NCI-H446 treated with DMSO at 0.1 percent for 48 hours (cell line): ENCODE data around the gene RNF34.
"Not testable (repeated sequence)": the region's sequence is repeated elsewhere in the genome, so short reads cannot be mapped to it uniquely, and the experiment has no call there.

Source experiments
- DNase-seq: peaks from one replicate; lab custom pipeline; 2025; lab: John Stamatoyannopoulos, UW

RNF34 gene, protein sequence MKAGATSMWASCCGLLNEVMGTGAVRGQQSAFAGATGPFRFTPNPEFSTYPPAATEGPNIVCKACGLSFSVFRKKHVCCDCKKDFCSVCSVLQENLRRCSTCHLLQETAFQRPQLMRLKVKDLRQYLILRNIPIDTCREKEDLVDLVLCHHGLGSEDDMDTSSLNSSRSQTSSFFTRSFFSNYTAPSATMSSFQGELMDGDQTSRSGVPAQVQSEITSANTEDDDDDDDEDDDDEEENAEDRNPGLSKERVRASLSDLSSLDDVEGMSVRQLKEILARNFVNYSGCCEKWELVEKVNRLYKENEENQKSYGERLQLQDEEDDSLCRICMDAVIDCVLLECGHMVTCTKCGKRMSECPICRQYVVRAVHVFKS

GRCh38 chr12:121399391-121400331 lies at the start of gene RNF34:
Gene RNF34 (plus strand): TSS chr12:121400118. CDS start chr12:121400213, 95 bp downstream.
- peak; percentile 94 for DNase-seq

DNA sequence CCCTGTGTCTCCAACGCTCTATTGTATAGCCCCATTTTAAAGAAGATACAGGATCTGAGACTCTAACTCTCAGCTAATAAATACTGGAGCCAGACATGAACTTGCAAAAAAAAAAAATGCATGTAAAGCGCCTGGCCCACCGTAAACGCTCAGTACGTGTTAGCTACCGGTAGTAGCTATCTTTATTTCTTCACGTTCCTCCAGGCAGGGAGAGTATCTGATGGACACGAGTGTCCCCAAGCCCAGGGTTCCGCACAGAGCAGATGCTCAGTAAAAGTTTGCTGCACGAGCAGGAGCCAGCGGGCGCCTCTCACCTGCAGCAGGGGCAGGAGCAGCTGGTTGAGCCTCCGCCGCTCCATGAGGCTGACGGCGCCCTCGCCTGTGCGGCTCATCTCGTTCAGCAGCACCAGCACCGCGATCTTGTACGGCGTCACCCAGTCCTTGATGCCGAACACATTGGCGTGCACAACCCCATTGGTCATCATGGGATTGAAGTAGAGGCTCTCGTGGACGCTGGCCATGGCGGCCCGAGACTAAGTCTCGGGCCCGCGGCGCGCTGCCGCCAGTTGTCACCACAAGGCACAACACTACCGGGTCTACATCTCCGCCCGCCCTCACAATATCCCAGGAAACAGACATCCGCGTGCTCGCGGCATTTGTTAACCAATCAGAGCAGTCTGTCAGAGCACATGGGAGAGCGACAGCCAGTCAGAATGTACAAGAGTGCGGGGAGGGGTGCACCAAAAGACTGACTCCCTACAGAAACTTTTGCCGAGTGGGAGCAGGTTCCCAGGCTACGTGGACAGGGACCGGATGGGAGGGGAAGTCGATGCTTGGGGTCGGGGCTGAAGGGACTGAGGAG lies 47.9 kb upstream of the RNF34 start, which contains the start of gene ANAPC5:
TSS of gene ANAPC5 (minus strand) at position 592 of the 862 bp plus-strand sequence. CDS start at position 521, 71 bp downstream.
- DNase-seq: peak; percentile 97

DNA sequence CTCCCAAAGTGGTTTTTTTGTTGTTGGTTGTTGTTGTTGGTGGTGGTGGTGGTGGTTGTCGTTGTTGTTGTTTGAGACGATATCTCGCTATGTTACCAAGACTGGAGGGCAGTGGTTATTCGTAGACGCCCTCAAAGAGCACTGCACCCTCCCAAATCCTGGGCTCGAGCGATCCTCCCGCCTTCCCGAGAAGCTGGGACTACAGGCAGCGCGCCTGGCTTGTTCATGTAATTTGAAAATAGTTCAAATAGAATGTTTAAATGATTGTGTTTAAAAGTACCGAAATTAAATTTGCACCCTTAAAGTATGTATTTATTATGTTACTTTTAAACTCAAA lies 47.3 kb upstream of the RNF34 start:
- peak; percentile 81 for DNase-seq

DNA sequence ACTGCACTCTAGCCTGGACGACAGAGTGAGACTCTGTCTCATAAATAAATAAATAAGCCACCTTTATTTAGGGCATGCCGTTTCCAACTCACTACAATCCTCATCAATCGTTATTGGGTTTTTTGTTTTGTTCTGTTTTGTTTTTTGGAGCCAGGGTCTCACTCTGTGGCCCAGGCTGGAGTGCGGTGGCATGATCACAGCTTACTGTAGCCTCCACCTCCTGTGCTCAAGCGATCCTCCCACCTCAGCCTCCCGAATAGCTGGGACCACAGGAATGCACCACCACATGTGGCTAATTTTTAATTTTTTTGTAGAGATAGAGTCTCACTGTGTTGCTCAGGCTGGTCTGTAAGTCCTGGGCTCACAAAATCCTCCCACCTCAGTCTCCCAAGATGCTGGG lies 44.1 kb upstream of the RNF34 start:
- DNase-seq: no peak

GRCh38 chr12:121356657-121357056 lies 43.3 kb upstream of the RNF34 start:
- DNase-seq: no peak

DNA sequence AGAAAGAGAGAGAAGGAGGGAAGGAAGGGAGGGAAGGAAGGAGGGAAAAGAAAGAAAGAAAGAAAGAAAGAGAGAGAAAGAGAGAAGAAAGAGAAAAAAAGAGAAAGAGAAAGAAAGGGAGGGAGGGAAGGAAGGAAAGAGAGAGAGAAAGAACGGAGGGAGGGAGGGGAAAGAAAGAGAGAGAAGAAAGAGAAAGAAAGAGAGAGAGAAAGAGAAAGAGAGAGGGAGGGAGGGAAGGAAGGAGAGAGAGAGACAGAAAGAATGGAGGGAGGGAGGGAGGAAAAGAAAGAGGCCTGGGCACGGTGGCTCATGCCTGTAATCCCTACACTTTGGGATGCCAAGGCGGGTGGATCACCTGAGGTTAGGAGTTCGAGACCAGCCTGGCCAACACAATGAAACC lies 42.6 kb upstream of the RNF34 start:
- no peak for DNase-seq

GRCh38 chr12:121358073-121358472 lies 41.8 kb upstream of the RNF34 start:
- DNase-seq: no peak

DNA sequence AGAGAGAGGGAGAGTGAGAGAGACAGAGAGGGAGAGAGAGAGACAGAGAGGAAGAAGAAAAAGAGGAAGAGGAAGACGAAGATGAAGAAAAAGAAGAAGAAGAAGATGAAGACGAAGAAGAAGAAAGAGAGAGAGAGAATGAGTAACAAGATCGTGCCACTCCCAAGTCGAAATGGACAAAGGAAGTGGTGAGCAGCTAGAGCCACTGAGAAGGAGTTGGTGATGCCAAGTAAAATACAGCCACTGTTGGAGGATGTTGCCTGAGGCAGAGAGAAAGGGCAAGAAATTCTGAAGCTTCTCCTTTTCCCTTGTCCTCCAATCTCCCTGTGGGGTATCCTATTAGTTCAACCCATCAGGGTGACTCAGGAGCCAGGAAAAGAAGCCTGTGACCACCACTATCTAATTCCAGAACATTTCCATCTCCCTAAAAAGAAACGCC lies 35.2 kb upstream of the RNF34 start:
- DNase-seq: no peak

DNA sequence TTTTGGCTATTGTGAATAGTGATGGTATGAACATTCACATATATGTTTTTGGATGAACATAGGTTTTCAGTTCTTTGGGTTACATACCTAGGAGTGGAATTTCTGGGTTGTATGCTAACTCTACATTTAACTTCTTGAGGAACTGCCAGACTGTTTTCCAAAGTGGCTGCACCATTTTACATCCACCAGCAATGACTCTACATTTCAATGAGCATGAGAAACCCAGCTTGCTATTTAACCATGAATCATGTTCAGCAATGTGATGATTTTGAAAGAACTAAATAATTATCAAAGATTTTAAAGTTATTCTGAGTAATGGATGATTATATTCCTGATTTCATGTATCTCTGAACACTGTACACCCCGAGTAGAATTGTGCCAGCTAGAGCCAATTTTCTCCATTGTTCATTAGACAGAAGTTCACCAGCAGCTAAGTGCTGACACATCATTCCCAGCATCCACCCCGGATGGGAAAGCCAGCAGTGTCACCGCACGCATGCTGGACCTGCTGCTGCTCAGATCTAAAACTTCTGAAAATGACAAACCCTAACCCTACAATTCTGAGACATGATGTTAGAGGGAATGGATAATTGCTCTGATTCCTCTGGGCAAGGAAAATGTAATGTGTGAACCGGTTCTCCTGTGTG lies 34.4 kb upstream of the RNF34 start:
- no peak for DNase-seq

DNA sequence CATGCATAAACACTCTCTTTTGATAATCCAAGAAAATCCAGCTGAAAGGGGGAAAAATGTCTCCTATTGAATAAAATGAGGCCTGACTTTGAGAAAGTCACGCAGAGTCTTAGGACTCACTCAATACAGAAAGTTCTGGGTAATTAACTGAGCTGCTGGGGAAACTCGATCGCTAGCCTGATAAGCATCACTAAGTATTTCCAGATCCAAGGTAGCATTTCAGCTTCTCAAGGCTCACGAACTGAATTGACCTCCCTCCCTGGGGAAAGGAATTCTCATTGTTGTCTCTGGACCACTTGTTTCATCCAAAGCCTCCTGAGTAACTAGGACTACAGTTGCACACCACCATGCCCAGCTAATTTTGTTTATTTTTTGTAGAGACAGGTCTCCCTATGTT lies 33.9 kb upstream of the RNF34 start:
- DNase-seq: no peak

DNA sequence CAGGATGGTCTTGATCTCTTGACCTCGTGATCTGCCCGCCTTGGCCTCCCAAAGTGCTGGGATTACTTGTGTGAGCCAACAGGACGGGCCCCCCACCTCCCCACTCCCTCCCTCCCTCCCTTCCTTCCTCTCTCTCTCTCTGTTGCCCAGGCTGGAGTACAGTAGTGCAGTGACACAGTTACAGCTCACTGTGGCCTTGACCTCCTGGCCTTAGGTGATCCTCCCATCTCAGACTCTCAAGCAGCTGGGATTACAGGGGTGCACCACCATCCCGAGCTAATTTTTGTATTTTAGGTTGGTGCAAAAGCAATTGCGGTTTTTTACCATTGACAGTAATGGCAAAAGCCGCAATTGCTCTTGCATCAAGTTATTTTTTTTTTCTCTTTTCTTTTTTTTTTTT lies 28.5 kb upstream of the RNF34 start:
- DNase-seq: no peak

- DNase-seq: no peak
These were observed 26.2 kb upstream of the RNF34 start for GRCh38 chr12:121373755-121374154.

- DNase-seq: not testable (repeated sequence)
These were observed 25.6 kb upstream of the RNF34 start for GRCh38 chr12:121374336-121374735.

GRCh38 chr12:121374945-121375584 lies 24.9 kb upstream of the RNF34 start:
- not testable (repeated sequence) for DNase-seq

DNA sequence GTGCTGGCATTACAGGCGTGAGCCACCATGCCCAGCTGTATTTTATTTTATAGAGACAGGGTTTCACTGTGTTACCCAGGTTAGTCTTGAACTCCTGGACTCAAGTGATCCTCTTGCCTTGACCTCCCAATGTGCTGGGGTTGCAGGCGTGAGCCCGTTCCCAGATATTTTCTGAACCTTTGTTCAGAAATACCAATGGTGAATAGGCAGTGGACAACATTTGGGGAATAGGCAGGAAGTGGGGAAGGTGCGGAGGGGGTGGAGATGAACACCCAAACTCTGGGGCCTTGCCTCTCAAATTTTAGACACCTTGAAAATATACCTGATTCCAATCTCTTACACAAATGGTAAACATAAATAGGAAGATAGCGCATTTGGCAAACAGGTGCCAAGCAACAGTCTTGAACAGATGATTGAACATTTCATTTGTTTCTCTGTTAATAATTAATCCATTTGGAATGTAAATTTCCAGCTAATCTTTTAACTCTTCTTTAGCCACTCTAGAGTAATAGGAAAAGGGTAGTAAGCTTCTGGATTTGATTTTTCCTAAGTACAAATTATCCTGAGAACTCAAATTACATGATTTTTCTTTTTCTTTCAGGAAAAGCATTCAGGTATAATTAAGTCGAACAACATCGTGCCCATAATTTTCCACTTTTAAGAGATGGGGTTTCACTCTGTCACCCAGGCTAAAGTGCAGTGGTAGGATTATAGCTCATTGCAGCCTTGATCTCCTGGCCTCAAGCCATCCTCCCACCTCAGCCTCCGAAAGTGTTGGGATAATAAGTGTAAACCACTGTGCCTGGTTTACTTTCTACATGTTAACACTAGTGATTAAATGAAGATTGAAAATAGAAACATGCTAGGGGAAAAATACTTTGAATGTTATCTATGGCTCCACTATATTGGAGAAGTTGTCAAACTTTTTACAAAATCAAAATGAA lies 22.9 kb upstream of the RNF34 start:
- DNase-seq: no peak

DNA sequence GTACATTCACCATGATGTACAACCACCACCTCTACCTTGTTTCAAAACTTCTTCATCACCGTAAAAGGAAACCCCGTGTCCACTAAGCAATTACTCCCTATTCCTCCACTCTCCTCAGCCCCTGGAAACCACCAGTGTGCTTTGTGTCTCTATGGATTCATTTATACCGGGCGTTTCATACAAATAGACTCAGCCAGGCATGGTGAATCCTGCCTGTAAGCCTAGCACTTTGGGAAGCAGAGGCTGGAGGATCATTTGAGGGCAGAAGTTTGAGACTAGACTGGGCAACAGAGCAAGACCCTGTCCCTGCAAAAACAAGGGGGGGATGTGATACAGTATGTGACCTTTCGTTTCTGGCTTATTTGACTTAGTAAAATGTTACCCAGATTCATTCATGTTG lies 21.2 kb upstream of the RNF34 start:
- DNase-seq: no peak

- no peak for DNase-seq
These were observed 20.0 kb upstream of the RNF34 start for GRCh38 chr12:121379945-121380344.

DNA sequence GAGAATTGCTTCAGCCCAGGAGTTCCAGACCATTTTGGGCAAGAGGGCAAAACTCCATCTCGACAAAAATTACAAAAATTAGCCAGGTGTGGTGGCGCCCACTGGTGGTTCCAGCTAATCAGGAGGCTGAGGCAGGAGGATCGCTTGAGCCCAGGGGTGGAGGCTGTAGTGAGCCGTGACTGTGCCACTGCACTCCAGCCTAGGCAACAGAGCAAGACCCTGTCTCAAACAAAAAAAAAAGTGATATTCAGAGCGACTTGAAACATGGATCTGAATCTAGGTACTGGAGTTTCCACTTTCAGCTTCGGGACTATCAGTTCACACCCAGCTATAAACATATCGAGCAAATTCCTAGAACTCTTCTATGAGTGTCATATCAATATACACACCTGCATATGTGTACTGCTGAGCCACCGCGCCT lies 16.3 kb upstream of the RNF34 start:
- no peak for DNase-seq

GRCh38 chr12:121384891-121385290 lies 15.0 kb upstream of the RNF34 start:
- DNase-seq: not testable (repeated sequence)
